HCT116 (cell line): ENCODE results near the gene PPP2R1B.

ENCODE experiments used
- EZH2 ChIP-seq: fragments of 200-600 bp; sonication (generic); IDR thresholded peaks from 2 replicates; pipeline ENCODE4 v1.6.1; 2017; ENCODE audit warnings: antibody characterized with exemption, mixed run types
- POLR2A ChIP-seq: IDR thresholded peaks from 2 replicates; pipeline ENCODE4 v1.7.0; 2011; ENCODE audit warnings: borderline replicate concordance; ENCODE audit not compliant: insufficient read depth, insufficient read length; ENCODE audit errors: extremely low read depth
- YY1 ChIP-seq: IDR thresholded peaks from 2 replicates; pipeline ENCODE4 v1.6.1; 2011; ENCODE audit warnings: low read length, low read depth, moderate library complexity, mild to moderate bottlenecking; ENCODE audit not compliant: insufficient replicate concordance; ENCODE audit errors: extremely low read depth
- TF ChIP-seq, protein P1 (sequence below): IDR thresholded peaks from 2 replicates; pipeline ENCODE4 v1.6.1; 2012; ENCODE audit warnings: low read depth
- TF ChIP-seq, protein P2 (sequence below), 3 experiments: fragments of 200-600 bp in 1 of 3; sonication (generic) in 1 of 3; IDR thresholded peaks in 2 of 3; conservative IDR thresholded peaks in 1 of 3; 2 replicates each; pipeline ENCODE4 v1.5.1; 2012 to 2017; ENCODE audit warnings: low read depth in 2 of 3, low read length in 2 of 3, antibody characterized with exemption in 1 of 3, borderline replicate concordance in 1 of 3, control low read depth in 1 of 3, mild to moderate bottlenecking in 1 of 3, mixed read lengths in 1 of 3, mixed run types in 1 of 3, moderate library complexity in 1 of 3; ENCODE audit not compliant: insufficient read depth in 1 of 3
- TF ChIP-seq, protein P3 (sequence below): IDR thresholded peaks from 2 replicates; pipeline ENCODE4 v1.6.1; 2011; ENCODE audit warnings: mild to moderate bottlenecking, low read length, moderate library complexity; ENCODE audit not compliant: insufficient replicate concordance; ENCODE audit errors: extremely low read depth

DNA sequence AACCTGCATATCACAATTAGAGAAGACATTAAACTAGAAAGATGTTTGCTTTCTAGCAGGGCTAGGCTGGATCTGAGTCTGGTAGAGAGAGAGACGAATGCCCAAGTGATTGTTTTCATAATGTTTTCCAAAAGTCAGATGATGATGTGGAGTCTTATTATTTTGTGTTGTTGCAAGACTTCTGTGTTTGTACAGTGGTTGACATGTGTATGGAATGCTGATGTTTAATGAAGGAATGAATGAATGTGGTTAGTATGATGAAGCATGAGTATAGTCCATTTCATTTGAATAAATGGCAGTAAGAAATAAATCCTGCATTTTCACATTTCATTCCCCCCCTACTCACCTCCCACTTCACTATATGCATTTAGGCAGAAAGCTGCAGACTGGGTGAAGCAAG is 69.6 kb downstream of the PPP2R1B start:
- TF ChIP-seq, protein P1, sequence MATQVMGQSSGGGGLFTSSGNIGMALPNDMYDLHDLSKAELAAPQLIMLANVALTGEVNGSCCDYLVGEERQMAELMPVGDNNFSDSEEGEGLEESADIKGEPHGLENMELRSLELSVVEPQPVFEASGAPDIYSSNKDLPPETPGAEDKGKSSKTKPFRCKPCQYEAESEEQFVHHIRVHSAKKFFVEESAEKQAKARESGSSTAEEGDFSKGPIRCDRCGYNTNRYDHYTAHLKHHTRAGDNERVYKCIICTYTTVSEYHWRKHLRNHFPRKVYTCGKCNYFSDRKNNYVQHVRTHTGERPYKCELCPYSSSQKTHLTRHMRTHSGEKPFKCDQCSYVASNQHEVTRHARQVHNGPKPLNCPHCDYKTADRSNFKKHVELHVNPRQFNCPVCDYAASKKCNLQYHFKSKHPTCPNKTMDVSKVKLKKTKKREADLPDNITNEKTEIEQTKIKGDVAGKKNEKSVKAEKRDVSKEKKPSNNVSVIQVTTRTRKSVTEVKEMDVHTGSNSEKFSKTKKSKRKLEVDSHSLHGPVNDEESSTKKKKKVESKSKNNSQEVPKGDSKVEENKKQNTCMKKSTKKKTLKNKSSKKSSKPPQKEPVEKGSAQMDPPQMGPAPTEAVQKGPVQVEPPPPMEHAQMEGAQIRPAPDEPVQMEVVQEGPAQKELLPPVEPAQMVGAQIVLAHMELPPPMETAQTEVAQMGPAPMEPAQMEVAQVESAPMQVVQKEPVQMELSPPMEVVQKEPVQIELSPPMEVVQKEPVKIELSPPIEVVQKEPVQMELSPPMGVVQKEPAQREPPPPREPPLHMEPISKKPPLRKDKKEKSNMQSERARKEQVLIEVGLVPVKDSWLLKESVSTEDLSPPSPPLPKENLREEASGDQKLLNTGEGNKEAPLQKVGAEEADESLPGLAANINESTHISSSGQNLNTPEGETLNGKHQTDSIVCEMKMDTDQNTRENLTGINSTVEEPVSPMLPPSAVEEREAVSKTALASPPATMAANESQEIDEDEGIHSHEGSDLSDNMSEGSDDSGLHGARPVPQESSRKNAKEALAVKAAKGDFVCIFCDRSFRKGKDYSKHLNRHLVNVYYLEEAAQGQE, result no peak
- no peak for TF ChIP-seq POLR2A
- TF ChIP-seq, protein P2, sequence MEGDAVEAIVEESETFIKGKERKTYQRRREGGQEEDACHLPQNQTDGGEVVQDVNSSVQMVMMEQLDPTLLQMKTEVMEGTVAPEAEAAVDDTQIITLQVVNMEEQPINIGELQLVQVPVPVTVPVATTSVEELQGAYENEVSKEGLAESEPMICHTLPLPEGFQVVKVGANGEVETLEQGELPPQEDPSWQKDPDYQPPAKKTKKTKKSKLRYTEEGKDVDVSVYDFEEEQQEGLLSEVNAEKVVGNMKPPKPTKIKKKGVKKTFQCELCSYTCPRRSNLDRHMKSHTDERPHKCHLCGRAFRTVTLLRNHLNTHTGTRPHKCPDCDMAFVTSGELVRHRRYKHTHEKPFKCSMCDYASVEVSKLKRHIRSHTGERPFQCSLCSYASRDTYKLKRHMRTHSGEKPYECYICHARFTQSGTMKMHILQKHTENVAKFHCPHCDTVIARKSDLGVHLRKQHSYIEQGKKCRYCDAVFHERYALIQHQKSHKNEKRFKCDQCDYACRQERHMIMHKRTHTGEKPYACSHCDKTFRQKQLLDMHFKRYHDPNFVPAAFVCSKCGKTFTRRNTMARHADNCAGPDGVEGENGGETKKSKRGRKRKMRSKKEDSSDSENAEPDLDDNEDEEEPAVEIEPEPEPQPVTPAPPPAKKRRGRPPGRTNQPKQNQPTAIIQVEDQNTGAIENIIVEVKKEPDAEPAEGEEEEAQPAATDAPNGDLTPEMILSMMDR (IDR thresholded peaks at IDR 0.05 in 2 of 3, conservative IDR thresholded peaks at IDR 0.05 in 1 of 3; ENCODE audit: borderline replicate concordance in 1 of 3, insufficient read depth in 1 of 3, low read depth in 2 of 3, low read length in 2 of 3), result no peak
- TF ChIP-seq, protein P3, sequence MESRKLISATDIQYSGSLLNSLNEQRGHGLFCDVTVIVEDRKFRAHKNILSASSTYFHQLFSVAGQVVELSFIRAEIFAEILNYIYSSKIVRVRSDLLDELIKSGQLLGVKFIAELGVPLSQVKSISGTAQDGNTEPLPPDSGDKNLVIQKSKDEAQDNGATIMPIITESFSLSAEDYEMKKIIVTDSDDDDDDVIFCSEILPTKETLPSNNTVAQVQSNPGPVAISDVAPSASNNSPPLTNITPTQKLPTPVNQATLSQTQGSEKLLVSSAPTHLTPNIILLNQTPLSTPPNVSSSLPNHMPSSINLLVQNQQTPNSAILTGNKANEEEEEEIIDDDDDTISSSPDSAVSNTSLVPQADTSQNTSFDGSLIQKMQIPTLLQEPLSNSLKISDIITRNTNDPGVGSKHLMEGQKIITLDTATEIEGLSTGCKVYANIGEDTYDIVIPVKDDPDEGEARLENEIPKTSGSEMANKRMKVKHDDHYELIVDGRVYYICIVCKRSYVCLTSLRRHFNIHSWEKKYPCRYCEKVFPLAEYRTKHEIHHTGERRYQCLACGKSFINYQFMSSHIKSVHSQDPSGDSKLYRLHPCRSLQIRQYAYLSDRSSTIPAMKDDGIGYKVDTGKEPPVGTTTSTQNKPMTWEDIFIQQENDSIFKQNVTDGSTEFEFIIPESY, result no peak
- TF ChIP-seq YY1, result no peak
- no peak for TF ChIP-seq EZH2
